HepG2 (cell line): ENCODE results near the gene G6PC2. TPM values are rescaled to one million over a fixed set of nuclear protein-coding genes. Genes with fewer than 3 reads are reported as not detected.

Source experiments
- ATAC-seq: fragments of 200-7000 bp; cut with Tn5 transposase; 3 replicates; pipeline ENCODE4 v1.9.1; 2020; ENCODE audit warnings: mild to moderate bottlenecking, moderate library complexity
- BruUV-seq: library from RNA; stranded (reverse); fragments of 400-500 nt; replicated peaks from 2 replicates; lab custom pipeline; 2021; lab: Mats Ljungman, UMichigan
- CTCF ChIA-PET: fragments of 300-600 bp; formaldehyde crosslinking; extraction: SDS; loops from one replicate; lab custom pipeline; 2021; ENCODE audit warnings: low total read pairs, inconsistent platforms, low intra/inter-chr PET ratio; lab: Yijun Ruan, JAX
- POLR2A ChIA-PET: fragments of 350-600 bp; sonication (Branson Sonifier 250); formaldehyde crosslinking; loops from one replicate; lab custom pipeline; 2020; ENCODE audit warnings: antibody characterized with exemption, inconsistent platforms; lab: Yijun Ruan, JAX
- DNase-seq: peaks from one replicate; pipeline ENCODE4 v3.0.0-alpha.2; 2015; ENCODE audit warnings: low spot score
- FAIRE-seq: peaks from 3 replicates; lab custom pipeline; 2011; peaks lifted over from hg19 to GRCh38; lab: Jason Lieb, UNC
- H2AFZ ChIP-seq: one replicate; pipeline ENCODE4 v1.6.1; 2011; ENCODE audit warnings: low read length, inconsistent platforms
- H3K27ac ChIP-seq: fragments of 300-600 bp; 3 replicates; pipeline ENCODE4 v1.8.0; 2011; ENCODE audit warnings: mixed run types, mild to moderate bottlenecking, mixed read lengths, low read length, inconsistent platforms; ENCODE audit not compliant: insufficient read depth; ENCODE audit errors: extremely low read length
- H3K27me3 ChIP-seq, 2 experiments: fragments of 200-600 bp in 1 of 2; 2 replicates in 1 of 2; 3 replicates in 1 of 2; pipeline versions ENCODE4 v1.6.0 to v1.8.0; 2011; ENCODE audit warnings: low read length in 2 of 2, mild to moderate bottlenecking in 2 of 2, moderate library complexity in 2 of 2, inconsistent platforms in 1 of 2; ENCODE audit not compliant: insufficient read depth in 2 of 2, control insufficient read depth in 1 of 2
- H3K36me3 ChIP-seq, 2 experiments: fragments of 200-600 bp in 1 of 2; replicated peaks in 1 of 2; 2 replicates in 1 of 2; 3 replicates in 1 of 2; pipeline versions ENCODE4 v1.5.1 to v1.8.0; 2011; ENCODE audit warnings: low read length in 2 of 2, inconsistent platforms in 1 of 2; ENCODE audit not compliant: insufficient read depth in 2 of 2, control insufficient read depth in 1 of 2
- H3K4me1 ChIP-seq: 2 replicates; pipeline ENCODE4 v1.5.1; 2012; ENCODE audit warnings: low read length, inconsistent platforms; ENCODE audit not compliant: insufficient read depth
- H3K4me2 ChIP-seq: 2 replicates; pipeline ENCODE4 v1.6.0; 2011; ENCODE audit warnings: low read depth, low read length, inconsistent platforms
- H3K4me3 ChIP-seq, 3 experiments: fragments of 200-600 bp in 1 of 3; sonication (generic), shearing (Covaris generic) in 1 of 3; replicated peaks in 1 of 3; 2 replicates each; pipeline ENCODE4 v1.5.1; 2011 to 2016; ENCODE audit warnings: low read length in 3 of 3, inconsistent platforms in 2 of 3, low read depth in 2 of 3, mild to moderate bottlenecking in 2 of 3, control low read depth in 1 of 3, mixed read lengths in 1 of 3; ENCODE audit not compliant: insufficient read depth in 1 of 3
- H3K79me2 ChIP-seq: one replicate; pipeline ENCODE4 v1.6.1; 2011; ENCODE audit warnings: low read length, inconsistent platforms; ENCODE audit not compliant: insufficient read depth
- H3K9ac ChIP-seq: 2 replicates; pipeline ENCODE4 v1.6.0; 2011; ENCODE audit warnings: mild to moderate bottlenecking, low read depth, low read length, inconsistent platforms; ENCODE audit not compliant: insufficient read depth
- H3K9me3 ChIP-seq: 2 replicates; pipeline ENCODE4 v1.5.1; 2012; ENCODE audit warnings: mild to moderate bottlenecking, low read length
- H4K20me1 ChIP-seq: 2 replicates; pipeline ENCODE4 v1.6.0; 2011; ENCODE audit warnings: inconsistent platforms, mild to moderate bottlenecking, low read length, moderate library complexity; ENCODE audit not compliant: insufficient read depth
- ARNT2 ChIP-seq: sonication (generic); formaldehyde crosslinking; IDR thresholded peaks from 2 replicates; pipeline ENCODE4 v1.8.0; 2022; ENCODE audit warnings: mild to moderate bottlenecking, low read depth, missing genetic modification reagents, moderate library complexity
- EED ChIP-seq: sonication (generic); formaldehyde crosslinking; IDR thresholded peaks from 2 replicates; pipeline ENCODE4 v1.5.0; 2020; ENCODE audit warnings: mild to moderate bottlenecking, missing genetic modification reagents
- FOXK2 ChIP-seq: fragments of 450-650 bp; IDR thresholded peaks from 2 replicates; pipeline ENCODE4 v1.6.1; 2016
- GABPB1 ChIP-seq: IDR thresholded peaks from 2 replicates; pipeline ENCODE4 v1.6.1; 2016; ENCODE audit warnings: mild to moderate bottlenecking, missing genetic modification reagents, moderate library complexity, missing compliant biosample characterization
- KMT2B ChIP-seq: IDR thresholded peaks from 2 replicates; pipeline ENCODE4 v1.6.1; 2016; ENCODE audit warnings: missing genetic modification reagents, missing compliant biosample characterization
- NR2F6 ChIP-seq, 2 experiments: IDR thresholded peaks; 2 replicates each; pipeline ENCODE4 v1.6.1; 2016; ENCODE audit warnings: antibody characterized with exemption in 1 of 2, mild to moderate bottlenecking in 1 of 2
- PHF8 ChIP-seq: sonication (generic); formaldehyde crosslinking; IDR thresholded peaks from 2 replicates; pipeline ENCODE4 v1.5.0; 2020; ENCODE audit warnings: missing genetic modification reagents
- ZNF225 ChIP-seq: sonication (generic); formaldehyde crosslinking; IDR thresholded peaks from 2 replicates; pipeline ENCODE4 v1.4.0; 2020; ENCODE audit warnings: mild to moderate bottlenecking, missing genetic modification reagents
- ZNF550 ChIP-seq: sonication (generic); formaldehyde crosslinking; IDR thresholded peaks from 2 replicates; pipeline ENCODE4 v1.4.0; 2020; ENCODE audit warnings: mild to moderate bottlenecking, missing genetic modification reagents, borderline replicate concordance
- ZNF564 ChIP-seq: sonication (generic); formaldehyde crosslinking; IDR thresholded peaks from 2 replicates; pipeline ENCODE4 v1.8.1; 2023; ENCODE audit warnings: mild to moderate bottlenecking, missing genetic modification reagents
- ZNF747 ChIP-seq: sonication (generic); formaldehyde crosslinking; IDR thresholded peaks from 2 replicates; pipeline ENCODE4 v1.8.1; 2023; ENCODE audit warnings: missing genetic modification reagents, mild to moderate bottlenecking, borderline replicate concordance
- WGBS: methylation state at CpG from one replicate; pipeline ENCODE4 v1.1.6; 2017; ENCODE audit warnings: low lambda C conversion rate; 5-methylcytosine and 5-hydroxymethylcytosine counted together
- in situ Hi-C: cut with HindIII; loops from 2 replicates; pipeline ENCODE4 v1.10.0; 2017; ENCODE audit warnings: low pct_unique_long_range_greater_than_20kb; ENCODE audit not compliant: extremely low pct_ligation_motif_present
- intact Hi-C: fragments of 100-400 bp; cut with micrococcal nuclease; formaldehyde crosslinking; loops from one replicate; pipeline ENCODE4 v1.10.0; 2022; ENCODE audit not compliant: unreplicated experiment
- polyA plus RNA-seq, 8 experiments: library from polyadenylated mRNA; depleted of rRNA in 3 of 8; stranded (reverse) in 7 of 8; unstranded in 1 of 8; fragments of >200 nt; fragmentation: Illumina TruSeq in 4 of 8; extraction: Trizol in 4 of 8; gene quantifications; 2 replicates each; pipeline versions ENCODE4 v1.2.1 to v1.2.3, GENCODE V29; 2011 to 2016; ENCODE audit warnings: low read depth in 4 of 8, missing spikeins in 1 of 8, mixed read lengths in 1 of 8; ENCODE audit not compliant: insufficient read depth in 1 of 8
- total RNA-seq, 5 experiments: library from RNA; depleted of rRNA; stranded (reverse); fragments of >200 nt; fragmentation: Illumina TruSeq; extraction: Trizol; gene quantifications; 2 replicates each; pipeline ENCODE4 v1.2.3, GENCODE V29; 2016; ENCODE audit warnings: low read depth in 1 of 5
- TF ChIP-seq, protein P1 (sequence below): sonication (generic); formaldehyde crosslinking; IDR thresholded peaks from 2 replicates; pipeline ENCODE4 v1.4.0; 2020; ENCODE audit warnings: mild to moderate bottlenecking, missing genetic modification reagents
- TF ChIP-seq, protein P2 (sequence below): sonication (generic); formaldehyde crosslinking; IDR thresholded peaks from 2 replicates; pipeline ENCODE4 v1.4.0; 2020; ENCODE audit warnings: missing genetic modification reagents
- TF ChIP-seq, protein P3 (sequence below): sonication (generic); formaldehyde crosslinking; IDR thresholded peaks from 2 replicates; pipeline ENCODE4 v1.5.0; 2020; ENCODE audit warnings: missing genetic modification reagents
- TF ChIP-seq, protein P4 (sequence below): sonication (generic); formaldehyde crosslinking; IDR thresholded peaks from 2 replicates; pipeline ENCODE4 v1.5.1; 2020; ENCODE audit warnings: mild to moderate bottlenecking, missing genetic modification reagents, borderline replicate concordance

G6PC2 gene
- total and polyA plus RNA-seq, 2 of the 13 experiments (the other 11 are each of a cell fraction or from before 2014, with no cell fraction given) = not detected

DNA sequence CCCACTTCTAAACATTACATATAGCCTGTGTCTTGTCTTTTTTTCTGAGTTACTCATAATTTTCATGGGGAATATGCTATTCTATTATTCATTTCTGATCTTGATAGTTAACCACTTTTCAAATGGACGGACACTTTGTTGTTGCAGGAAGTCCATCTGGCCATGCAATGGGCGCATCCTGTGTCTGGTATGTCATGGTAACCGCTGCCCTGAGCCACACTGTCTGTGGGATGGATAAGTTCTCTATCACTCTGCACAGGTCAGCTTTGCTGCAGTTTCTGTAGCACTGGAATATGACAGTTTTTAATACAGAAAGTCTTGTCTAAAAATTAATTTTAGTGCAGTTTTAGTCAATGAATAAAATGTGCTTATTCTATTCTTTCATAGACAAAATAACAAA is 3.3 kb downstream of the G6PC2 start:
- WGBS = 22% methylated on average over 3 of the region's 3 CpGs
- POLR2A ChIA-PET = no interaction called here
- TF ChIP-seq, protein P1, sequence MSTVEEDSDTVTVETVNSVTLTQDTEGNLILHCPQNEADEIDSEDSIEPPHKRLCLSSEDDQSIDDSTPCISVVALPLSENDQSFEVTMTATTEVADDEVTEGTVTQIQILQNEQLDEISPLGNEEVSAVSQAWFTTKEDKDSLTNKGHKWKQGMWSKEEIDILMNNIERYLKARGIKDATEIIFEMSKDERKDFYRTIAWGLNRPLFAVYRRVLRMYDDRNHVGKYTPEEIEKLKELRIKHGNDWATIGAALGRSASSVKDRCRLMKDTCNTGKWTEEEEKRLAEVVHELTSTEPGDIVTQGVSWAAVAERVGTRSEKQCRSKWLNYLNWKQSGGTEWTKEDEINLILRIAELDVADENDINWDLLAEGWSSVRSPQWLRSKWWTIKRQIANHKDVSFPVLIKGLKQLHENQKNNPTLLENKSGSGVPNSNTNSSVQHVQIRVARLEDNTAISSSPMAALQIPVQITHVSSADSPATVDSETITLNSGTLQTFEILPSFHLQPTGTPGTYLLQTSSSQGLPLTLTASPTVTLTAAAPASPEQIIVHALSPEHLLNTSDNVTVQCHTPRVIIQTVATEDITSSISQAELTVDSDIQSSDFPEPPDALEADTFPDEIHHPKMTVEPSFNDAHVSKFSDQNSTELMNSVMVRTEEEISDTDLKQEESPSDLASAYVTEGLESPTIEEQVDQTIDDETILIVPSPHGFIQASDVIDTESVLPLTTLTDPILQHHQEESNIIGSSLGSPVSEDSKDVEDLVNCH (CRISPR knock-in tag) = no peak
- no peak for TF ChIP-seq KMT2B
- TF ChIP-seq FOXK2 = no peak
- TF ChIP-seq, protein P2, sequence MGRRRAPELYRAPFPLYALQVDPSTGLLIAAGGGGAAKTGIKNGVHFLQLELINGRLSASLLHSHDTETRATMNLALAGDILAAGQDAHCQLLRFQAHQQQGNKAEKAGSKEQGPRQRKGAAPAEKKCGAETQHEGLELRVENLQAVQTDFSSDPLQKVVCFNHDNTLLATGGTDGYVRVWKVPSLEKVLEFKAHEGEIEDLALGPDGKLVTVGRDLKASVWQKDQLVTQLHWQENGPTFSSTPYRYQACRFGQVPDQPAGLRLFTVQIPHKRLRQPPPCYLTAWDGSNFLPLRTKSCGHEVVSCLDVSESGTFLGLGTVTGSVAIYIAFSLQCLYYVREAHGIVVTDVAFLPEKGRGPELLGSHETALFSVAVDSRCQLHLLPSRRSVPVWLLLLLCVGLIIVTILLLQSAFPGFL (CRISPR knock-in tag) = no peak
- TF ChIP-seq ZNF564 (CRISPR knock-in tag) = no peak
- TF ChIP-seq GABPB1 (CRISPR knock-in tag) = no peak
- TF ChIP-seq ZNF225 = no peak
- TF ChIP-seq ZNF747 (CRISPR knock-in tag) = no peak
- TF ChIP-seq, protein P3, sequence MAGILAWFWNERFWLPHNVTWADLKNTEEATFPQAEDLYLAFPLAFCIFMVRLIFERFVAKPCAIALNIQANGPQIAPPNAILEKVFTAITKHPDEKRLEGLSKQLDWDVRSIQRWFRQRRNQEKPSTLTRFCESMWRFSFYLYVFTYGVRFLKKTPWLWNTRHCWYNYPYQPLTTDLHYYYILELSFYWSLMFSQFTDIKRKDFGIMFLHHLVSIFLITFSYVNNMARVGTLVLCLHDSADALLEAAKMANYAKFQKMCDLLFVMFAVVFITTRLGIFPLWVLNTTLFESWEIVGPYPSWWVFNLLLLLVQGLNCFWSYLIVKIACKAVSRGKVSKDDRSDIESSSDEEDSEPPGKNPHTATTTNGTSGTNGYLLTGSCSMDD (CRISPR knock-in tag) = no peak
- no peak for TF ChIP-seq EED (CRISPR knock-in tag)
- no peak for TF ChIP-seq ARNT2 (CRISPR knock-in tag)
- TF ChIP-seq NR2F6 (IDR thresholded peaks at IDR 0.05) = no peak
- no peak for TF ChIP-seq NR2F6 (CRISPR knock-in tag; IDR thresholded peaks at IDR 0.05)
- no peak for TF ChIP-seq ZNF550 (CRISPR knock-in tag)
- TF ChIP-seq PHF8 (CRISPR knock-in tag) = no peak
- TF ChIP-seq, protein P4, sequence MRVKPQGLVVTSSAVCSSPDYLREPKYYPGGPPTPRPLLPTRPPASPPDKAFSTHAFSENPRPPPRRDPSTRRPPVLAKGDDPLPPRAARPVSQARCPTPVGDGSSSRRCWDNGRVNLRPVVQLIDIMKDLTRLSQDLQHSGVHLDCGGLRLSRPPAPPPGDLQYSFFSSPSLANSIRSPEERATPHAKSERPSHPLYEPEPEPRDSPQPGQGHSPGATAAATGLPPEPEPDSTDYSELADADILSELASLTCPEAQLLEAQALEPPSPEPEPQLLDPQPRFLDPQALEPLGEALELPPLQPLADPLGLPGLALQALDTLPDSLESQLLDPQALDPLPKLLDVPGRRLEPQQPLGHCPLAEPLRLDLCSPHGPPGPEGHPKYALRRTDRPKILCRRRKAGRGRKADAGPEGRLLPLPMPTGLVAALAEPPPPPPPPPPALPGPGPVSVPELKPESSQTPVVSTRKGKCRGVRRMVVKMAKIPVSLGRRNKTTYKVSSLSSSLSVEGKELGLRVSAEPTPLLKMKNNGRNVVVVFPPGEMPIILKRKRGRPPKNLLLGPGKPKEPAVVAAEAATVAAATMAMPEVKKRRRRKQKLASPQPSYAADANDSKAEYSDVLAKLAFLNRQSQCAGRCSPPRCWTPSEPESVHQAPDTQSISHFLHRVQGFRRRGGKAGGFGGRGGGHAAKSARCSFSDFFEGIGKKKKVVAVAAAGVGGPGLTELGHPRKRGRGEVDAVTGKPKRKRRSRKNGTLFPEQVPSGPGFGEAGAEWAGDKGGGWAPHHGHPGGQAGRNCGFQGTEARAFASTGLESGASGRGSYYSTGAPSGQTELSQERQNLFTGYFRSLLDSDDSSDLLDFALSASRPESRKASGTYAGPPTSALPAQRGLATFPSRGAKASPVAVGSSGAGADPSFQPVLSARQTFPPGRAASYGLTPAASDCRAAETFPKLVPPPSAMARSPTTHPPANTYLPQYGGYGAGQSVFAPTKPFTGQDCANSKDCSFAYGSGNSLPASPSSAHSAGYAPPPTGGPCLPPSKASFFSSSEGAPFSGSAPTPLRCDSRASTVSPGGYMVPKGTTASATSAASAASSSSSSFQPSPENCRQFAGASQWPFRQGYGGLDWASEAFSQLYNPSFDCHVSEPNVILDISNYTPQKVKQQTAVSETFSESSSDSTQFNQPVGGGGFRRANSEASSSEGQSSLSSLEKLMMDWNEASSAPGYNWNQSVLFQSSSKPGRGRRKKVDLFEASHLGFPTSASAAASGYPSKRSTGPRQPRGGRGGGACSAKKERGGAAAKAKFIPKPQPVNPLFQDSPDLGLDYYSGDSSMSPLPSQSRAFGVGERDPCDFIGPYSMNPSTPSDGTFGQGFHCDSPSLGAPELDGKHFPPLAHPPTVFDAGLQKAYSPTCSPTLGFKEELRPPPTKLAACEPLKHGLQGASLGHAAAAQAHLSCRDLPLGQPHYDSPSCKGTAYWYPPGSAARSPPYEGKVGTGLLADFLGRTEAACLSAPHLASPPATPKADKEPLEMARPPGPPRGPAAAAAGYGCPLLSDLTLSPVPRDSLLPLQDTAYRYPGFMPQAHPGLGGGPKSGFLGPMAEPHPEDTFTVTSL (CRISPR knock-in tag) = no peak

More for the DNA sequence above, 3.3 kb downstream of the G6PC2 start:
- in situ Hi-C loops (loop anchor here (25.0 kb wide), 1 partner anchor 767 kb away; no protein-coding TSS in a partner anchor), intact Hi-C loops (no loop called here)
- Histone ChIP-seq H4K20me1 (no peaks in the 10 kb centered on the region), H3K27ac (no peak overlapping the region), H3K27me3 (peaks cover 5 to 29% of the 10 kb centered on the region in 2 experiments), H3K36me3 (no peaks in the 10 kb centered on the region), H3K79me2 (no peaks in the 10 kb centered on the region), H3K9me3 (no peaks in the 10 kb centered on the region), H2AFZ (no peak overlapping the region), H3K4me1 (no peaks in the 10 kb centered on the region), H3K4me2 (no peak overlapping the region), H3K9ac (no peak overlapping the region), H3K4me3 (no peak overlapping the region)
- no peak for FAIRE-seq
- no peak for DNase-seq
- BruUV-seq = no TSS peak
- CTCF ChIA-PET = no interaction called here
- ATAC-seq = no peak
